Left ventricle myocardium superior (tissue), 1 donor: Measurements from ENCODE around the gene FBXO24. TPM values are rescaled to one million over a fixed set of nuclear protein-coding genes. Genes with fewer than 3 reads are reported as not detected.

Experiments used
- ATAC-seq: fragments of 200-7000 bp; cut with Tn5 transposase; one replicate; pipeline ENCODE4 v1.9.1; 2020; ENCODE audit warnings: mild to moderate bottlenecking, moderate library complexity
- DNase-seq: peaks from one replicate; pipeline ENCODE4 v3.0.0-alpha.2; 2020
- intact Hi-C: fragments of 100-400 bp; cut with micrococcal nuclease; formaldehyde crosslinking; loops from one replicate; pipeline ENCODE4 v1.11.0; 2022
- total RNA-seq: library from RNA; stranded (reverse); fragmentation: NEBNext Ultra II Directional; extraction: Animal tissue kit (Norgen Biotek cat#: 25700); gene quantifications from one replicate; pipeline ENCODE4 v1.2.1, GENCODE V29; 2021
- donor health status: DM: no; HTN: yes; CAD: no; lungs with severe emphysema.

Gene FBXO24
- total RNA-seq, 1 donor from 2014 or later, result 0.77 TPM

- ATAC-seq, result no peak
- DNase-seq, result no peak
- intact Hi-C loops, result no loop called here
Observed at GRCh38 chr7:100584054-100584682, 2.0 kb upstream of the FBXO24 start.

- ATAC-seq (no peak), DNase-seq (no peak)
- intact Hi-C loops, result no loop called here
Observed at GRCh38 chr7:100584683-100585510, 1.2 kb upstream of the FBXO24 start.

- peak; percentile 25 for ATAC-seq
- DNase-seq, result no peak
- intact Hi-C loops, result no loop called here
Observed at GRCh38 chr7:100585511-100586265, 440 bp upstream of the FBXO24 start, which contains the start of gene LRCH4. Gene LRCH4 (minus strand): TSS chr7:100586129. CDS start chr7:100586100, 29 bp downstream.

GRCh38 chr7:100588438-100588837 is 2.3 kb downstream of the FBXO24 start:
- intact Hi-C loops, result no loop called here
- DNase-seq, result no peak

GRCh38 chr7:100589341-100589947 is 3.3 kb downstream of the FBXO24 start:
- intact Hi-C loops, result no loop called here
- no peak for DNase-seq

More at GRCh38 chr7:100588438-100588837, 2.3 kb downstream of the FBXO24 start:
- ATAC-seq, result no peak

GRCh38 chr7:100590077-100590737 is 4.1 kb downstream of the FBXO24 start:
- DNase-seq (peak; percentile 71), ATAC-seq (no peak)
- intact Hi-C loops, result no loop called here

More at GRCh38 chr7:100589341-100589947, 3.3 kb downstream of the FBXO24 start:
- ATAC-seq, result no peak

- intact Hi-C loops, result no loop called here
- DNase-seq (peak; percentile 12), ATAC-seq (no peak)
Observed at GRCh38 chr7:100591596-100591995, 5.5 kb downstream of the FBXO24 start.

- DNase-seq (no peak), ATAC-seq (no peak)
- intact Hi-C loops, result no loop called here
Observed at GRCh38 chr7:100595188-100595587, 9.1 kb downstream of the FBXO24 start.

GRCh38 chr7:100598425-100598824 is 12.3 kb downstream of the FBXO24 start:
- DNase-seq, result no peak
- ATAC-seq, result no peak
- intact Hi-C loops, result no loop called here

- no peak for DNase-seq
- intact Hi-C loops, result no loop called here
- no peak for ATAC-seq
Observed at GRCh38 chr7:100599911-100600729, 14.0 kb downstream of the FBXO24 start.

GRCh38 chr7:100600730-100601038 is 14.6 kb downstream of the FBXO24 start:
- intact Hi-C loops, result no loop called here

GRCh38 chr7:100602889-100603725 is 17.0 kb downstream of the FBXO24 start:
- ATAC-seq, result peak; percentile 65
- intact Hi-C loops, result no loop called here

More at GRCh38 chr7:100600730-100601038, 14.6 kb downstream of the FBXO24 start:
- no peak for ATAC-seq
- DNase-seq, result no peak

GRCh38 chr7:100603726-100604027 is 17.5 kb downstream of the FBXO24 start:
- no peak for ATAC-seq
- intact Hi-C loops, result no loop called here

More at GRCh38 chr7:100602889-100603725, 17.0 kb downstream of the FBXO24 start:
- peak; percentile 86 for DNase-seq

GRCh38 chr7:100604028-100604975 is 18.2 kb downstream of the FBXO24 start:
- intact Hi-C loops, result no loop called here
- DNase-seq, result peak; percentile 88
- peak; percentile 82 for ATAC-seq

More at GRCh38 chr7:100603726-100604027, 17.5 kb downstream of the FBXO24 start:
- DNase-seq, result no peak

GRCh38 chr7:100604976-100605911 is 19.1 kb downstream of the FBXO24 start:
- intact Hi-C loops, result no loop called here
- peak; percentile 77 for DNase-seq
- peak; percentile 33 for ATAC-seq
